ENCODE results near the gene SZT2.

Gene SZT2

GRCh38 chr1:43351421-43352350 lies 38.0 kb upstream of the SZT2 start:
- no peak overlapping the region for H3K27ac ChIP-seq (ENCODE audit: low read length)

GRCh38 chr1:43352351-43352705 lies 37.4 kb upstream of the SZT2 start:
- Histone ChIP-seq H3K27ac (ENCODE audit: low read length) (no peak overlapping the region), H3K4me3 (ENCODE audit: low read length in 2 of 2) (no peak overlapping the region), H3K36me3 (ENCODE audit: control insufficient read depth in 2 of 2, insufficient read depth in 2 of 2, low read length in 2 of 2) (no peaks in the 10 kb centered on the region), H3K27me3 (ENCODE audit: control insufficient read depth in 1 of 2, insufficient read depth in 2 of 2, low read length in 2 of 2) (no peaks in the 10 kb centered on the region), H3K9me3 (ENCODE audit: control insufficient read depth in 2 of 2, low read length in 2 of 2) (no peaks in the 10 kb centered on the region), H3K9ac (ENCODE audit: low read length in 2 of 2) (no peak overlapping the region), H3K4me1 (ENCODE audit: control insufficient read depth, insufficient read depth, low read length) (peaks cover 20% of the 10 kb centered on the region)

More at GRCh38 chr1:43351421-43352350, 38.0 kb upstream of the SZT2 start:
- Histone ChIP-seq H3K9me3 (ENCODE audit: control insufficient read depth in 2 of 2, low read length in 2 of 2) (no peaks in the 10 kb centered on the region), H3K9ac (ENCODE audit: low read length in 2 of 2) (no peak overlapping the region), H3K36me3 (ENCODE audit: control insufficient read depth in 2 of 2, insufficient read depth in 2 of 2, low read length in 2 of 2) (no peaks in the 10 kb centered on the region), H3K27me3 (ENCODE audit: control insufficient read depth in 1 of 2, insufficient read depth in 2 of 2, low read length in 2 of 2) (no peaks in the 10 kb centered on the region), H3K4me3 (ENCODE audit: low read length in 2 of 2) (no peak overlapping the region), H3K4me1 (ENCODE audit: control insufficient read depth, insufficient read depth, low read length) (peaks cover 20% of the 10 kb centered on the region)

GRCh38 chr1:43352881-43353280 lies 36.8 kb upstream of the SZT2 start:
- no peak overlapping the region for H3K27ac ChIP-seq (ENCODE audit: low read length)
- no peak overlapping the region for H3K4me3 ChIP-seq (ENCODE audit: low read length in 2 of 2)
- no peaks in the 10 kb centered on the region for H3K9me3 ChIP-seq (ENCODE audit: control insufficient read depth in 2 of 2, low read length in 2 of 2)
- no peaks in the 10 kb centered on the region for H3K36me3 ChIP-seq (ENCODE audit: control insufficient read depth in 2 of 2, insufficient read depth in 2 of 2, low read length in 2 of 2)
- H3K4me1 ChIP-seq (ENCODE audit: control insufficient read depth, insufficient read depth, low read length), result peaks cover 22% of the 10 kb centered on the region
- no peak overlapping the region for H3K9ac ChIP-seq (ENCODE audit: low read length in 2 of 2)
- no peaks in the 10 kb centered on the region for H3K27me3 ChIP-seq (ENCODE audit: control insufficient read depth in 1 of 2, insufficient read depth in 2 of 2, low read length in 2 of 2)

GRCh38 chr1:43354471-43354870 lies 35.2 kb upstream of the SZT2 start:
- no peak overlapping the region for H3K4me3 ChIP-seq (ENCODE audit: low read length in 2 of 2)
- no peak overlapping the region for H3K27ac ChIP-seq (ENCODE audit: low read length)
- no peak overlapping the region for H3K9ac ChIP-seq (ENCODE audit: low read length in 2 of 2)
- no peaks in the 10 kb centered on the region for H3K27me3 ChIP-seq (ENCODE audit: control insufficient read depth in 1 of 2, insufficient read depth in 2 of 2, low read length in 2 of 2)
- no peaks in the 10 kb centered on the region for H3K9me3 ChIP-seq (ENCODE audit: control insufficient read depth in 2 of 2, low read length in 2 of 2)
- no peaks in the 10 kb centered on the region for H3K36me3 ChIP-seq (ENCODE audit: control insufficient read depth in 2 of 2, insufficient read depth in 2 of 2, low read length in 2 of 2)
- peaks cover 19% of the 10 kb centered on the region for H3K4me1 ChIP-seq (ENCODE audit: control insufficient read depth, insufficient read depth, low read length)

GRCh38 chr1:43354936-43355335 lies 34.8 kb upstream of the SZT2 start:
- H3K27ac ChIP-seq (ENCODE audit: low read length), result no peak overlapping the region
- no peaks in the 10 kb centered on the region for H3K9me3 ChIP-seq (ENCODE audit: control insufficient read depth in 2 of 2, low read length in 2 of 2)
- H3K27me3 ChIP-seq (ENCODE audit: control insufficient read depth in 1 of 2, insufficient read depth in 2 of 2, low read length in 2 of 2), result no peaks in the 10 kb centered on the region
- H3K9ac ChIP-seq (ENCODE audit: low read length in 2 of 2), result no peak overlapping the region
- H3K4me3 ChIP-seq (ENCODE audit: low read length in 2 of 2), result no peak overlapping the region
- H3K36me3 ChIP-seq (ENCODE audit: control insufficient read depth in 2 of 2, insufficient read depth in 2 of 2, low read length in 2 of 2), result no peaks in the 10 kb centered on the region
- peaks cover 14% of the 10 kb centered on the region for H3K4me1 ChIP-seq (ENCODE audit: control insufficient read depth, insufficient read depth, low read length)

GRCh38 chr1:43357251-43357650 lies 32.4 kb upstream of the SZT2 start:
- no peaks in the 10 kb centered on the region for H3K27me3 ChIP-seq (ENCODE audit: control insufficient read depth in 1 of 2, insufficient read depth in 2 of 2, low read length in 2 of 2)

GRCh38 chr1:43358121-43358745 lies 31.5 kb upstream of the SZT2 start:
- Histone ChIP-seq H3K9me3 (ENCODE audit: control insufficient read depth in 2 of 2, low read length in 2 of 2) (no peaks in the 10 kb centered on the region), H3K36me3 (ENCODE audit: control insufficient read depth in 2 of 2, insufficient read depth in 2 of 2, low read length in 2 of 2) (peaks cover 4 to 13% of the 10 kb centered on the region in 2 donors), H3K27ac (ENCODE audit: low read length) (peak overlapping the region; percentile 89), H3K27me3 (ENCODE audit: control insufficient read depth in 1 of 2, insufficient read depth in 2 of 2, low read length in 2 of 2) (no peaks in the 10 kb centered on the region), H3K9ac (ENCODE audit: low read length in 2 of 2) (peak overlapping the region; percentile 95 to 98), H3K4me1 (ENCODE audit: control insufficient read depth, insufficient read depth, low read length) (peaks cover 13% of the 10 kb centered on the region), H3K4me3 (ENCODE audit: low read length in 2 of 2) (peak overlapping the region; percentile 88 to 90)

More at GRCh38 chr1:43357251-43357650, 32.4 kb upstream of the SZT2 start:
- Histone ChIP-seq H3K9ac (ENCODE audit: low read length in 2 of 2) (no peak overlapping the region), H3K4me3 (ENCODE audit: low read length in 2 of 2) (no peak overlapping the region), H3K36me3 (ENCODE audit: control insufficient read depth in 2 of 2, insufficient read depth in 2 of 2, low read length in 2 of 2) (peaks cover 4 to 8% of the 10 kb centered on the region in 2 donors), H3K4me1 (ENCODE audit: control insufficient read depth, insufficient read depth, low read length) (peaks cover 13% of the 10 kb centered on the region), H3K27ac (ENCODE audit: low read length) (no peak overlapping the region), H3K9me3 (ENCODE audit: control insufficient read depth in 2 of 2, low read length in 2 of 2) (no peaks in the 10 kb centered on the region)

GRCh38 chr1:43358746-43359693 lies 30.7 kb upstream of the SZT2 start, which contains the start of gene CDC20:
TSS of gene CDC20 (plus strand) at chr1:43358981. CDS start at chr1:43359216, 235 bp downstream.
- peaks cover 9 to 20% of the 10 kb centered on the region in 2 donors for H3K36me3 ChIP-seq (ENCODE audit: control insufficient read depth in 2 of 2, insufficient read depth in 2 of 2, low read length in 2 of 2)
- peaks cover 13% of the 10 kb centered on the region for H3K4me1 ChIP-seq (ENCODE audit: control insufficient read depth, insufficient read depth, low read length)
- no peaks in the 10 kb centered on the region for H3K9me3 ChIP-seq (ENCODE audit: control insufficient read depth in 2 of 2, low read length in 2 of 2)
- H3K27ac ChIP-seq (ENCODE audit: low read length), result peak within 1 kb of the TSS; percentile 89
- H3K4me3 ChIP-seq (ENCODE audit: low read length in 2 of 2), result peak within 1 kb of the TSS; percentile 88 to 90
- H3K9ac ChIP-seq (ENCODE audit: low read length in 2 of 2), result peak within 1 kb of the TSS; percentile 95 to 98
- H3K27me3 ChIP-seq (ENCODE audit: control insufficient read depth in 1 of 2, insufficient read depth in 2 of 2, low read length in 2 of 2), result no peaks in the 10 kb centered on the region

GRCh38 chr1:43359696-43360095 lies 30.0 kb upstream of the SZT2 start:
- Histone ChIP-seq H3K36me3 (ENCODE audit: control insufficient read depth in 2 of 2, insufficient read depth in 2 of 2, low read length in 2 of 2) (peaks cover 16 to 27% of the 10 kb centered on the region in 2 donors), H3K9me3 (ENCODE audit: control insufficient read depth in 2 of 2, low read length in 2 of 2) (no peaks in the 10 kb centered on the region), H3K4me1 (ENCODE audit: control insufficient read depth, insufficient read depth, low read length) (peaks cover 13% of the 10 kb centered on the region), H3K9ac (ENCODE audit: low read length in 2 of 2) (no peak overlapping the region), H3K4me3 (ENCODE audit: low read length in 2 of 2) (no peak overlapping the region), H3K27me3 (ENCODE audit: control insufficient read depth in 1 of 2, insufficient read depth in 2 of 2, low read length in 2 of 2) (no peaks in the 10 kb centered on the region), H3K27ac (ENCODE audit: low read length) (no peak overlapping the region)

GRCh38 chr1:43360616-43361015 lies 29.1 kb upstream of the SZT2 start:
- H3K9ac ChIP-seq (ENCODE audit: low read length in 2 of 2), result no peak overlapping the region
- peaks cover 22 to 36% of the 10 kb centered on the region in 2 donors for H3K36me3 ChIP-seq (ENCODE audit: control insufficient read depth in 2 of 2, insufficient read depth in 2 of 2, low read length in 2 of 2)
- peaks cover 13% of the 10 kb centered on the region for H3K4me1 ChIP-seq (ENCODE audit: control insufficient read depth, insufficient read depth, low read length)
- no peaks in the 10 kb centered on the region for H3K9me3 ChIP-seq (ENCODE audit: control insufficient read depth in 2 of 2, low read length in 2 of 2)
- no peak overlapping the region for H3K27ac ChIP-seq (ENCODE audit: low read length)
- H3K4me3 ChIP-seq (ENCODE audit: low read length in 2 of 2), result no peak overlapping the region
- no peaks in the 10 kb centered on the region for H3K27me3 ChIP-seq (ENCODE audit: control insufficient read depth in 1 of 2, insufficient read depth in 2 of 2, low read length in 2 of 2)
